NCI-H2227 (cell line): ENCODE data around the gene RBBP7.
A peak's percentile ranks its signal among the peaks of the same experiment; 100 is the strongest.
"Not testable (repeated sequence)": the region's sequence is repeated elsewhere in the genome, so short reads cannot be mapped to it uniquely, and the experiment has no call there.

ENCODE experiments used
- DNase-seq: peaks from one replicate; lab custom pipeline; 2025; ENCODE audit not compliant: unreplicated experiment; lab: John Stamatoyannopoulos, UW

The RBBP7 gene

DNA sequence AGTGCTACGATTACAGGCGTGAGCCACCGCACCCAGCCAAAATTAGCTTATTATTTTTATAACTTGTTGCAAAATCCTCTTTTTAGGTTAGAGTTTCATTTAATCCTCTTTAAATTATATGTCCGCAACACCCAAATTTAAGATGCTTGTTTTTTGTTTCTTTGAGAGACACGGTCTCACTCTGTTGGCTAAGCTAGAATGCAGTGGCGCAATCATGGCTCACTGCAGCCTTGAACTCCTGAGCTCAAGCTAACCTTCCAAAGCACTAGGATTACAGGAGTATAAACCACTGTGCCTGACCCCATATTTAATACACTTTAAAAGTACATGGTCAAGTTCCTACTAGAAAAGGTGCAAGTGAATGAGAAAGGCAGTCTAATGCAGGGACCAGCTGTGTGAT, 2.2 kb downstream of the RBBP7 start:
- no peak for DNase-seq

GRCh38 chrX:16862829-16863228, 7.3 kb downstream of the RBBP7 start:
- DNase-seq: no peak

DNA sequence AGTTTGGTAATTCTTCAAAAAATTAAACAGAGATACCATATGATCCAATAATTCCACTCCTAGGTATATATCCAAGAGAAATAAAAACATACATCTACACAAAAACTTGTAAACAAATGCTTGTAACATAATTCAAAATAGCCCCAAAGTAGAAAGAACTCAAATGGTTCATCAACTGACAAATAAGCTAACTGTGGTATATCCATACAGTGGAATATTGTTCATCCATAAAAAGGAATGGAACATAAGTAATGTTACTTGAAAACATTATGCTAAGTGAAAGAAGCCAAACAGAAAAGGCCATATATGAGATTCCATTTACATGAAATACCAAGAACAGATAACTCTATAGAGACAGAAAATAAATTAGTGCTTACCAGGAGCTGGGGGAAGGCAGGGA, 13.4 kb downstream of the RBBP7 start:
- DNase-seq: no peak

DNA sequence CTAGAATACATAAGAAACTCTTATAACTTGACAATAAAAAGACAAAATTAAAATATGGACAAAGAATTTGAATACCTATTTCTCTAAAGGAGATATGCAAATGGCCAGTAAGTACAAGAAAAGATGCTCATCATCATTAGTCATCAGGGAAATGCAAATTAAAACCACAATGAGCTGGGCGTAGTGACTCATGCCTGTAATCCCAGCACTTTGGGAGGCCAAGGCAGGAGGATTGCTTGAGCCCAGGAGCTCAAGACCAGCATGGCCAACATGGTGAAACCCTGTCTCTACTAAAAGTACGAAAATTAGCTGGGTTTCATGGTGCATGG, 14.1 kb downstream of the RBBP7 start:
- DNase-seq: not testable (repeated sequence)

DNA sequence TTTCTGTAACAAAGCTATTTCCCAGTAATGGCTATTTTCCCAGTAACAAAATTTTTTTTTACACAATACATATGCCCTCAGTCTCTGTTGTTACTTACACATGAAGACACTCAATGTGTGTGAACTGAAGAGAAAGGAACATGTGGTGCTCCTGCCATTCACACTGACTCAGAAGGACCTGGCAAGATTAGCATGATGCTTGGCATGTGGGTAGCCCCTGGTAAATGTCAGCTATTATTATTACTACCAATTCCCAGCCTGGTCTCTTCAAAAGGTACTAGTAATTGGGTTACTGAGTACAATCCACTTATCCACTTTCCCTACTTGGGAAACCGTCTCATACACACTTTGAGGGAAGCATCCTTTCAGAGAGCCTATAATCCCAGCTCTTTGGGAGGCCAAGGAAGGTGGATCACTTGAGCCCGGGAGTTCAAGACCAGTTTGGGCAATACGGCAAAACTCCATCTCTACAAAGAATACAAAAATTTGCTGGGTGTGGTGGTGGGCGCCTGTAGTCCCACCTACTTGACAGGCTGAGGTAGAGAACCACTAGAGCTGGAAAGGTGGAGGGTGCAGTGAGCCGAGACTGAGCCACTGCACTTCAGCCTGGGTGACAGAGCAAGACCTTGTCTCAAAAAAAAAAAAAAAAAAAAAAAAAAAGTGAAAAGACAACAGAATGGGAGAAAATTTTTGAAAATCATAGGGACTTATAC, 14.6 kb downstream of the RBBP7 start:
- DNase-seq: no peak

GRCh38 chrX:16853537-16853936, 16.6 kb downstream of the RBBP7 start:
- DNase-seq: no peak

- DNase-seq: no peak
Measured at GRCh38 chrX:16852617-16853179, 17.5 kb downstream of the RBBP7 start.

DNA sequence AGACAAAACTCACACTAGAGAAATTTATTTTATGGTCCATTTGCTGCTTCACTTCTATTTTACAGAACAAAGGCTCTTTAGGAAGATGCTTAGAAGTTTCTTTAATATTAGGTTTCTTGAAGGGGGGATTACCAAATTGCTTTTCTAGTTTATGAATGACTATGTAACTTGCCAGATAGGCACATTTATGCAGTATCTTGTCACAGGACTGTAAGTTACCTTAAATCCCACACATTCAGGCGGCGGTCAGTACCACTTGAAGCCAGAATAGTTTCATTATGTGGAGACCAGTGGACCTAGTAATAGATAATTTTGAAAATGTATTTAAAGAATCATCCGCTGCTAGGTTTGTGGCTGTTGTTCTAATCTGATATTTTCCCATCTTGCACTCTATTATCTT, 18.3 kb downstream of the RBBP7 start:
- no peak for DNase-seq

GRCh38 chrX:16851421-16851820, 18.7 kb downstream of the RBBP7 start:
- DNase-seq: no peak

DNA sequence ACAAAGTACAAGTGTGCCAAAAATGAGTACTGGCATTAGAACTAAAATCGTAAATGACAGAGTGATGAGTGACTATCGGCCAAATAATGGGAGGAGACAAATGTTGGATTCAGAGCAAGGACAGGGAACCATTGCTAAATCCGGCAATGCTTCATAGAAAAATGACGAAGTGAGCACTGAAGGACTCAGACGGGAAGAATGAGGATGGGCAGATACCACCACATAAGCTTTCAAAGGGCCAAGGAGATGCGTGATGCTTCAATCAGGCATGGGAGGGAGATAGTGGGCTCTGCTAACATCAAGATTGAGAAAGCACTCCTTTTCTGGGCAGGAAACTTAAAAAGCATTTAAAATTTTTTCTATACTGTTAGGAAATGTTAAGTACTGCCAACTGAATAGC, 21.6 kb downstream of the RBBP7 start:
- DNase-seq: no peak

DNA sequence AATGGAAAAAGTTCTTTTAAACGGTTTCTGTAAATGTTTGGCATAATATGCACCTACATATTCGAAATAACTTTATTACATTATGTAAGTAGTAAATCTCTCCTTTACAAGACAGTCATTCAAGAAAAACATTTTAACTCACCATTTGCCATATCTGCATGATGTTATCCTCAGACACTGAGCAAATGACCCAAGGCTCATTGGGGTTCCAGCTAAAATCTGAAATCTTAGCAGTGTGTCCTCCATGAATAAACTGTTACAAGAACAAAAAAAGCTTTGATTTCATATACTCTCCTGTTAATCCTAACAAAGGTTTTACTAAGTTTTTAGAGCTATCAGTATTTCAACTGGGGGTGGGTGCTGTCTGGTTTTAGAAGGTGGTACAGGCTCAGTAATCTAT, 24.5 kb downstream of the RBBP7 start:
- no peak for DNase-seq

DNA sequence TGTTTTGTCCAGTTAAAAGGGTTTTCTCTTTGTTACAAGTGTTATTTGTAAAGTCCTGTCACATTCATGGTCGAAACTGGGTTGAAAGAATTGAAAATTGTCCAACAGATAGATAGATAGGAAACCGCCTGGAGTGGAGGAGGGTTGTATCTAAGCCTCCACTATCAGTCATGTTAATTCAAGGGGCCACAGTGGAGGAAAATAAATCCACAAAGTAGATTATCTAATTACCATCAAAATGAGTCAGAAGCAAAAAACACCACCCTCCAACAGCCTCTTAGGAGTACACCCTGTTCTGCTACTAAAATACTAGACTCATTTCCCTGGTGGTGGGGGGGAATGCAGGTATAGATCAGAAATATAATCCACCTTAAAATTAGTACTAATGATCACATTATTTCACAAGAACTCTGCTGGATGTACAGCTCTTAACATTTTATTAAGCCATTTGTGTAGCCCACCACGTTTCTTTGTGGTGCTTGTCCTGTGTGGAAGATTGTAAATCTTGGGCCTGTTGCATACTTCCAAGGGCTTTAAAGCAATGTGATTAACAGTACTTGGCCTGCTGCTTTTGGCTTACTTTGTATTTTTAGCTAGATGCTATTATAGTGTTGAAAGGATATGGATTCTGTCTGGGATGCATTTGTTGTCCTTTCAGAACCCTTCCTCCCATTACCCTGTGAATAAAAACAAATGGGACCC, 26.8 kb downstream of the RBBP7 start:
- no peak for DNase-seq

DNA sequence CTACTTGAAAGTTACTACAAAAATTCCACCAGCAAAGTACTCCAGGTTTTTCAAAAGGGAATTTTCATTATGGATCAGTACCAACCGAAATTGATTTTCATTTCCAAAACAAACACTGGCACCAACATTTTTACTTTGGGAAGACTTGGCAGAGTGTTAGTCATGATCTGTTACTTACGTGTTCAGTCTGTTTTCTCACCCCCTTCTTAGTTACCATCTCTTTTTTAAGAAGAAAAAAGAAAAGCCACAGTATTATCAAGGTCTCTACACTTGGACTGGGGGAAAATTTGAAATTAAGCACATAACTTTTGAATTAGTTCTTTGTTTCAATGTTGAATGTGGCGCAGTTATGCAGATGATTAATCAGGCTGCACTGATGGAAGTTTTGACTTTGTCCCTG, 27.5 kb downstream of the RBBP7 start:
- no peak for DNase-seq

GRCh38 chrX:16839852-16840460, 30.2 kb downstream of the RBBP7 start:
- no peak for DNase-seq

GRCh38 chrX:16839219-16839851, 30.8 kb downstream of the RBBP7 start:
- DNase-seq: no peak

DNA sequence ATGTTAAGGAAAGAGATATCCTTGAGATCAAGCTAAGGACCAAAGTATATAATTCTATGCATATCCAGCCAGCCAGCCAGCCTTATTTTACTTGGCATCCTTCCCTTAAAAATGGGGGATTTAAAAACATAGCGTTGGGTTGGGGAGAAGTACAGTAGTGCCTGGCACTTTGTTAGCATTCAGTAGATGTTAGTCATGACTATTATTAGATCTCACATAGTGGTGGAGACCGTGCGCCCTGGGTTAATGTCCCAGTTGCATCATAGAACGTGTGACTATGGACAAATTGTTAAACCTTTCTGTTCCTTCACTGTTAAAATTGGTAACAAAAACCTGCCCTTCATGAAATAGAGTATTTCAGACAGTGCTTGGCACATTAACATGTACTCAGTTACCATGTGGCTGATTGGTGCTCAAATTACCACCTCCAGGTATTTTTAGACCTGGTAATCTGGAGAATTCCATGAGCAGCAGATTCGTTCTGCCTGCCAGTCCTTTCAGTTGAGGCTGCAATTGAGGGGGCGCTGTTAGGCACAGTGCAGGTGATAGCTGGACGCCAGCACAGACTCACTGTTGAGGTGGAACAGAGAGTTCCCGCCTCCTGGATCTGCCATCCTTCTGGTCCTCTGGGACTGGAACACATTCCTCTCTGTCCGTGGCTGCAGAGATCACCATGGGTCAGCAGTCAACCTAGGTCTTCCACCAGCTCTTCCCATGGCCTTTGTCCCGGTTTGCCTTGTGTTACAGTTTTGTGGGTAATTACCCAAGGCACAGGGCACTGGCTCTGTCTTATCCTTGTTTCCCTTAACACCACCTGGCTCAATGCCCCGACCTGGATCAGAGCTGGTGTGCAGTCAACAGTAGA, 31.7 kb downstream of the RBBP7 start:
- no peak for DNase-seq

DNA sequence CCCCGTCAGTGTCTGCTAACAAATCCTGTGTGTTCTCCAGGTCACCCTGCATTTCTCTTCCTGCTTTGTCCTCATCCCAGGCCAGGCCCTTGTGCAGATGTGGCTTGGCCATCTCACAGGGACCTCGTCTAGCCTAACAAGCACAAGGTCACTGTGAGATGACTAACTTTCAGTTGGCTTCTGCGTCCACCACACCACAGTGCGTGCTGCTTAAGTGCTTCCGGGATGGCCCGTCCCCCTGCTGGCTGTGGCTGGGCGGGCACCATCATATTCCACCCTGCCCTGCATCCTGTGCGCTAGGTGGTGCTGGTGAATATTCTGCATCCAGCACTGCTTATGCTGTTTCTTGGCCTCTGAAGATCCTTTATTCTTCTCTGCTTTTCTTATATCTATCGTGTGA, 33.8 kb downstream of the RBBP7 start:
- DNase-seq: peak; percentile 75

DNA sequence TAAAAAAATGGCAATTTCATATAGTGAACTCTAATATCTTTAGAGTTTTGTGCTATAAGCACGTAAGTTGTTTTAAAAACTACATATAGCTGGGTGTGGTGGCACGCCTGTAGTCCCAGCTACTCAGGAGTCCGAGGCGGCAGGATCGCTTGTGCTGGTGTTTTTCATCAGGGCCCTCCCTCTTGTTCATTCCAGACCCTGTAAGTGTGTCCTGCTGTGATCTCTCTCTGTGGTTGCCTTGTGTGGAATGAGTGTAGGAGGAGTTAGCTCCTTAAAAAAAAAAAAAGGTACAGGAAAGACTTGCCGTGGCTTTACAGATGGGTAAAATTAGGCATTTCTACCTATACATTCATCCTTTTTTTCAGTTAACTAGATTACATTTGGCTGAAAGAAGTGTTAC, 35.4 kb downstream of the RBBP7 start:
- peak; percentile 22 for DNase-seq

GRCh38 chrX:16832301-16832700, 37.9 kb downstream of the RBBP7 start:
- no peak for DNase-seq

GRCh38 chrX:16828124-16828908, 41.8 kb downstream of the RBBP7 start:
- no peak for DNase-seq
